ENCODE measurements around the gene FOXK1.

The FOXK1 gene

GRCh38 chr7:4724648-4725013 lies 42.5 kb downstream of the FOXK1 start:
- DNase-seq, result no peak

GRCh38 chr7:4725014-4725849 lies 43.1 kb downstream of the FOXK1 start:
- peak; percentile 65 for DNase-seq

DNA sequence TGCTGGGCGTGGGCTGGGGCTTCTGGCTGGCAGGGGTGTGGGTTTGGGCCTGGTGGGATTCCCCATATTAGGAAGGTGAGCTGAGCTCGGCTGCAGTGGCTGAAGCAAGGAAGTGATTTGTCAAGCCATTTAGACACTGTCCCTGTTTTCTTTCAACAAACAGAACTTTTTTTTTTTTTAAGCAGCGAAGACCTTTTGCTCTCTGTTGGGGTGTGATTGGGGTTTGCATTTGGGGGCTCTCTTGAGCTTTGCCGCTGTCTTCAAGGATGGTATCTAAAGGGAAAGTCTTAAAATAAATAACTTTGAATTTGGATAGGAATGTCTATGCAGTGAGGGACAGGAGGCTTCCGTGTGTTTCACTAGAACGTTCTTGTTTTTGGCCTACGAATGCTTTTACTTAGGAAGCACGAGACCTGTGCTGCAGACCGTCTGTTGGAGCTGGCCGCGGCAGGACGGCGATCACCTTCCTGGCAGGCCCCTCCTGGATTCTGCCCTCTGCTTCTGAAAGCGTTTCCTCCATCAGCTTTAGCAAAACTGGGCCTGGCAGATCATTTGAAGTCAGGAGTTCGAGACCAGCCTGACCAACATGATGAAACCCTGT lies 43.9 kb downstream of the FOXK1 start:
- no peak for DNase-seq

DNA sequence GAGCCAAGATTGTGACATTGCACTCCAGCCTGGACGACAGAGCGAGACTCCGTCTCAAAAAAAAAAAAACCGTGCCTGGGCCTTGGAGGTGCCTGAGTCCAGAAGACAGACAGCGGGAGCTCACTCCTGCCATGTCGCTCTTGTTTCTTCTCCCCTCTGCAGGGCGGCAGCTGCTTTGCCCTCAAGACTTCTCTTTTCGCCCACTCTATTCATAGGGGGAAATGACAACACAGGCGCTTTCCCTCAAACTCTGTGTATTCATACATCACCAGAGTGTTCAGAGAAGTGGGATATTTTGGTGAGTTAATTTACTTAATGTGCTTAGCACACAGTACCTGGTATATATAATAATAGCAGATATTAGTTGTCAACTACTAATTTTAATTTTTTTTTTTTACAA lies 44.5 kb downstream of the FOXK1 start:
- DNase-seq, result no peak

DNA sequence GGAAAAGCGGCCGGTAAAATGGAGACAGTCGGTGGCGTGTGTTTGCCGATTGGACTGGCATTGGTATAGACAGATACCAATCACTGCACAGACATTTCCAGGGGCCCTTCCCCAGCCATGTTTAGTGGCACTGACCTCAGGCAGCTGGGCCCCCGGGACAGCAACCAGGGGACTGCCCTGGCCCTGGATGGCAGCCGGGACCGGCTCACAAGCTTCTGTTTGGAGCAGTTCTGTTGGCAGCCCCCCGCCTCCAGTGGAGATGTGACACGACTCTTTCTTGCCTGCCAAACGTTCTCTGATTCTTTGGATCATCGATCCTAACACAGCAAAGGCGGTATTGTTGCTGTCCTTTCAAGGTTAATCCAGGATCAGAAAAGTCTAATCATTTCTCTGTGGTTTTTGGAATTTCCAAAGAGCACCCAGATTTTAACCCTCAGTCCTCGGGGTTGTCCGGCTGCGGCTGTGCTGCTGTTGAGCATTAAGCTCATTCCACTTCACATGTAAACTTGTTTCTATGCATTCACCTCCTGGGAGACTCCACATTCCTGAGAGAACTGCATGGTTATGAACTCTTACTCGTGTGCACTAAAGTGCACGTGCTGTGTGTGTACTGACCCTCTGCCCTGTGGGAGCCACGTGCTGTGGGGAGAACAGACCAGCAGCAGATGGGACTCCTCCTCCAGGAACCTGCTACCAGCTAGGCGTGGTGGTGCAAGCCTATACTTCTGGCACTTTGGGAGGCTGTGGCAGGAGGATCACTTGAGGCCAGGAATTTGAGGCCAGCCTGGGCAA lies 46.0 kb downstream of the FOXK1 start:
- no peak for DNase-seq

DNA sequence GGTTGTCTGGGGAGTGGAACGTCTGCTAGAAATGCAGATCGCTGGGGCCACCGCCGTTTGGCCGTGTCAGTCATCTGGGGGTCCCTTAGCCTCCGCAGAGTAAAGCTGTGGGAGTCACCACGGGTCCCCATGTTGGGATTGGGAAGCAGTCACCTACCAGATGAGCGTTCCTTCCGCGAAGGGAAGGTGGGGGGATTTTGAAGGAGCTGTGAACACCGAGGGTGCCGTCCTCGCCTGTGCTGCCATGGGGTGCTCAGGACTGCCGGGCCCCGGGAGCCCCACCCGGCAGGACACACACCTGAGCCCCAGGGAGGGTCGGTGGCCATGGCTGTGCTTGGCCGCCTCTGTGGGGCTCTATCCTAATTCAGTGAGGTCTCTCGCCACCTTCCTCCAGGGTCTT lies 47.2 kb downstream of the FOXK1 start:
- no peak for DNase-seq

- no peak for DNase-seq
Observed at GRCh38 chr7:4730276-4730675, 48.2 kb downstream of the FOXK1 start.

GRCh38 chr7:4730971-4731370 lies 48.9 kb downstream of the FOXK1 start:
- no peak for DNase-seq

DNA sequence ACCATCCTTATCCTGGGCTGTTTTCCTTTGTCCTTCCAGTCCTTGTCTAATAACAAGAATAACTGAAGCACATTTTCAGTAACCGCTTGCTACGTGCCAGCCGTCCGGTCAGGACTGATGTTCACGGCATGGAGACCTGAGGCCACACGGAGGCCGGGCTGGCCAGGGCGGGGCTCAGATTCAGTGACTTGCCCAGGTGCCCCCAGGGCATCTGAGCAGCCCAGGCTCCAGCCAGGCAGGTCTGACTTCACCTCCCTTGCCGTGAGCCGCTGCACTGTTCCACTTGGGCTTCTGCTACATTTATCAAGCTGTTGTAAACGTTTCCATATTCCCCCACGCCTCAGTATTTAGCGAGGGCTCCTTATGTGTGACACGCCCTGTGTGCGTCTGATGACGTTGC lies 49.7 kb downstream of the FOXK1 start:
- DNase-seq, result no peak

- no peak for DNase-seq
Observed at GRCh38 chr7:4733936-4734528, 51.9 kb downstream of the FOXK1 start.

- no peak for DNase-seq
Observed at GRCh38 chr7:4734587-4735345, 52.7 kb downstream of the FOXK1 start.

DNA sequence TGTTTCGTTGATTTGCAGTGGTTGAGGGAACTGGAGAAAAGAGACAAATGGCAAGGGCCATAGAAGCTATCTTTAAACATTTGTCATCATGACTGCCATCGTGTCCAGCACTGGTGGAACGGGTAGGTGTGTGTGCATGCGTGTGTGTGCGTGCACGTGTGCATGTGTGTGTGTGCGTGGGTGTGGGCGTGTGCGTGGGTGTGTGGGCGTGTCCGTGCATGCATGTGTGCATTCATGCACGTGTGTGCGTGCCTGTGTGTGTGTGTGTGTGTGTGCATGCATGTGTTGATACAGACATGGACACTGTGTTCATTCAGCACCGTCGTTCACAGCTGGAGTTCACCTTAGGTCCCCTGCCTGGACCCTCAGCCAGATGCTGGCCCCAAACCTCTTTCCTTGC lies 55.2 kb downstream of the FOXK1 start:
- no peak for DNase-seq

DNA sequence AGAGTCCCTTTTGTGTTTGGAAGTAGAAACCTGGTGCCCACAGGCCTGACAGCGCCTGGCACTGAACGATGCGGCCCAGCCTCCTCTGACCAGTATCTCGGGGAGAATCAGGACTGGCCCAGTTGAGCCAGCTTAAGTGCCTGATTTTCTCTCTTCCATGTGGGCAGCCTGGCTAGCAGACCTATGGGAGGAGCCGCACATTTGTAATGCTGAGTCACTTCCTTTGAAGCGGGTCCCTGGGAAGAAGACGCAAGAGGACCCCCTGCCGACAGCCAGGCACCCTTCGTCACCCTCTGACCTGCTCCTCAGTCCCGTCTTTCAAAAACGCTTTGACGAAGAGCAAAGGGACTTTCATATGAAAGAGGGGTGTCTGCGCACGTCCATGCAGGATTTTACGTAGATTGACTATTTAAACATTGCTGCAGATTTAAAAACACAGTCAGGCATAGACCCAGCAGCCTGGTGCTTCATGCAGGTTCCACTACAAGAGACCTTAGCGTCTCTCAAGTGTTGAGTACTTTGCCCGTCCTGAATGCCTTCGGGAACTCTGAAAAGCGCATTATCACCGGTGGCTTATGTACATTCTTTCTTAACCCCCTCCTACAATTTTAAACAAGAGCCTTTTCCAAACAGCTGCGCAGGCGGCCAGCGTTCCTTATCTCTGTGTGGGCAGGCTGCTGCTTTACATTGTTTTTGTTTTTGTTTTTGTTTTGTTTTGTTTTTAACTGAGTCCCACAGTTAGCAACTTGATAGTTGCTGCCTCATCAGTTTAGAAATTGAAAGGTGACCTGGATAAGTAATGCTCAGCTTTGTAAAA lies 56.8 kb downstream of the FOXK1 start:
- DNase-seq, result peak; percentile 44

GRCh38 chr7:4739528-4739992 lies 57.5 kb downstream of the FOXK1 start:
- peak; percentile 32 for DNase-seq

- DNase-seq, result no peak
Observed at GRCh38 chr7:4740796-4741195, 58.7 kb downstream of the FOXK1 start.

DNA sequence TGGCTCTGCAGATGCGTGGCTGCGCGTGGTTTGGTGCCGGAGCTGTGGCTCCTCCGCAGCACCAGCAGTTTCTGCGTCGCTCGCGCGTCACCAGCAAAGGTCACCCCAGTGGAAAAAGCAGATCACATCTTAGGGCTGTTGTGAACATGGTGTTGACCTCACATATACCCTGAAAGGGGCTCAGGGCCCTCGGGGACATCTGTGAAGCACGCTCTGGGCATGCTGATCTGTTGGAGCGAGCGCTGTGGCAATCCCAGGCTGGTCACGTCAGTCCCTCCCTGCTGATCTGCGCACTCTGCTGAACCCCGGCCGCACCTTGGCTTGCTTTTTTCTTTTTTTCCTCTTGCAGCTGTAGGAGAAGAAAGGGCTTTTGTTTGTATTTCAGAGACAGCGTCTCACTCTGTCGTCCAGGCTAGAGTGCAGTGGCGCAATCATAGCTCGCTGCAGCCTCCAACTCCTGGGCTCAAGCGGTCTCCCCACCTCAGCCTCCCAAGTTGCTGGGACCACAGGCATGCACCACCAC lies 60.0 kb downstream of the FOXK1 start:
- no peak for DNase-seq

- DNase-seq, result no peak
Observed at GRCh38 chr7:4742852-4743251, 60.8 kb downstream of the FOXK1 start.

- peak; percentile 78 for DNase-seq
Observed at GRCh38 chr7:4744391-4745264, 62.5 kb downstream of the FOXK1 start.

DNA sequence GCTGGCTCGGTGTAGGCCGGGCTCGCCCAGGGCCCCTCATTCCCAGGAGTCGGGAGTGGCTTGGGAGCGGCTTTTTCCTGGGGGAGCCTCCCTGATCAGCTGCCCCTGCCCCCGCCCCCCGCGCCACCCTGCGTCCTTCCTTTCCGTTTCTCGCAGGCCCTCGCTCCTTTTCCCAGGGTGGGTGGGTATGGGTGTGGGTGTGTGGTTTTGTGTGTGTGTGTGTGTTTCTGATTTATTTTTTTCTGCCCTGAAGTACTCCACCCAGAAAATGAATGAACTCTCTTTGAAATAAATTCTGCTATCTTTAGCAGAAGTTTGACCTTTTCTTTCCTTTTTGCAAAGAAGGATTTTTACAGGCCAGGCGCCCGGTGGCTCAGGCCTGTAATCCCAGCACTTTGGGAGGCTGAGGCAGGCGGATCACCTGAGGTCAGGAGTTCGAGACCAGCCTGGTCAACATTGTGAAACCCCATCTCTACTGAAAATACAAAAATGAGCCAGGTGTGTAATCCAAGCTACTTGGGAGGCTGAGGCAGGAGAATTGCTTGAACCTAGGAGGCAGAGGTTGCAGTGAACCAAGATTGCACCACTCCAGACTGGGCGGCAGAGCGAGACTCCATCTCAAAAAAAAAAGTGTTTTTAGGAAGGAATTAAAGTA lies 63.3 kb downstream of the FOXK1 start:
- no peak for DNase-seq

Measured in activated CD4-positive, alpha-beta T cell treated with anti-CD3 and anti-CD28 coated beads, Interleukin-2, Interleukin-6, amounts not matched to agents 100 ng/mL and 50 ng/mL, durations not matched to agents 16 hours and 8 hours (primary cell).